ENCODE measurements around the gene TBC1D16.

- no peak for TF ChIP-seq CTCF (IDR thresholded peaks at IDR 0.05)
- no peak for TF ChIP-seq EZH2 (IDR thresholded peaks at IDR 0.05; ENCODE audit: borderline replicate concordance, insufficient read depth, low read depth, low read length, poor library complexity, severe bottlenecking)
These were observed 59.2 kb downstream of the TBC1D16 start for GRCh38 chr17:79976451-79976850.

Data from B cell (primary cell).